HEK293T (cell line): Measurements from ENCODE around the gene R3HDM1.

Experiments
- ARNT ChIP-seq: fragments of 450-650 bp; IDR thresholded peaks from 2 replicates; pipeline ENCODE4 v1.6.1; 2017; ENCODE audit warnings: mild to moderate bottlenecking
- BHLHE40 ChIP-seq: fragments of 450-650 bp; IDR thresholded peaks from 2 replicates; pipeline ENCODE4 v1.6.1; 2016; ENCODE audit warnings: mild to moderate bottlenecking, moderate library complexity, borderline replicate concordance
- FOXA1 ChIP-seq: fragments of 450-650 bp; IDR thresholded peaks from 2 replicates; pipeline ENCODE4 v1.6.1; 2016; ENCODE audit warnings: mild to moderate bottlenecking
- FOXK2 ChIP-seq: fragments of 450-650 bp; IDR thresholded peaks from 2 replicates; pipeline ENCODE4 v1.6.1; 2016; ENCODE audit warnings: mild to moderate bottlenecking
- HDGF ChIP-seq: fragments of 450-650 bp; IDR thresholded peaks from 2 replicates; pipeline ENCODE4 v1.6.1; 2017; ENCODE audit warnings: antibody characterized with exemption, borderline replicate concordance
- NFRKB ChIP-seq: fragments of 450-650 bp; IDR thresholded peaks from 2 replicates; pipeline ENCODE4 v1.6.1; 2016; ENCODE audit warnings: mild to moderate bottlenecking, moderate library complexity
- SP1 ChIP-seq: fragments of 450-650 bp; IDR thresholded peaks from 2 replicates; pipeline ENCODE4 v1.6.1; 2017
- TARDBP ChIP-seq: fragments of 450-650 bp; IDR thresholded peaks from 2 replicates; pipeline ENCODE4 v1.6.1; 2016
- ZNF384 ChIP-seq: fragments of 450-650 bp; IDR thresholded peaks from 2 replicates; pipeline ENCODE4 v1.6.1; 2016

DNA sequence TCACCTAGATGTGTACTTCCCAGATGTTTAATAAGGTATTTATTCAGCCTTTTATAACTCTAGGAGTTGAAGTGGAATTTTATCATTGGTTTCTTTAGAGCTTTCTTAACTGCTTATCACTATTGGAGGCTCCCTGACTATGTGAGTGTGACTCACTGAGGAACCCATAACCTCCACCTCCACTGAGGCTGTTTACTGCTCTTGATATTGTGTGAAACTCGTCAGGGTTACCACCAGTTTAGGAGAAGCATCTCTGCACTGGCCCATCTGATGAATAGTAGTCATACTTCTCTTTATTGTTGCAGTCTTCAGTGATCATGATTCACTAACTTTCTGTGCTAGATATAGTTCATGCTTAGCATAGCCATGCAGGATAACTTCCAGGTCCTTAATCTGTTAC, 130.8 kb downstream of the R3HDM1 start:
- TF ChIP-seq FOXK2, result no peak
- no peak for TF ChIP-seq ZNF384
- no peak for TF ChIP-seq TARDBP
- no peak for TF ChIP-seq NFRKB
- no peak for TF ChIP-seq SP1
- no peak for TF ChIP-seq ARNT
- no peak for TF ChIP-seq HDGF
- TF ChIP-seq BHLHE40, result no peak
- TF ChIP-seq FOXA1, result no peak
